ENCODE measurements around the gene FLNB.
"Not testable (repeated sequence)": the region's sequence is repeated elsewhere in the genome, so short reads cannot be mapped to it uniquely, and the experiment has no call there.

Gene FLNB

GRCh38 chr3:58191361-58191991, 183.3 kb downstream of the FLNB start:
- FAIRE-seq (no peak), DNase-seq (ENCODE audit: extremely low spot score, insufficient read length, low read depth) (no peak)

GRCh38 chr3:58192069-58192468, 183.8 kb downstream of the FLNB start:
- no peak for FAIRE-seq

GRCh38 chr3:58193682-58194407, 185.6 kb downstream of the FLNB start:
- FAIRE-seq (no peak), DNase-seq (ENCODE audit: extremely low spot score, insufficient read length, low read depth) (no peak)

More at GRCh38 chr3:58192069-58192468, 183.8 kb downstream of the FLNB start:
- no peak for DNase-seq (ENCODE audit: extremely low spot score, insufficient read length, low read depth)

GRCh38 chr3:58197588-58197987, 189.4 kb downstream of the FLNB start:
- DNase-seq (ENCODE audit: extremely low spot score, insufficient read length, low read depth) (no peak), FAIRE-seq (no peak)

GRCh38 chr3:58198362-58198761, 190.1 kb downstream of the FLNB start:
- DNase-seq (ENCODE audit: extremely low spot score, insufficient read length, low read depth) (no peak), FAIRE-seq (no peak)

- FAIRE-seq: no peak
- no peak for DNase-seq (ENCODE audit: extremely low spot score, insufficient read length, low read depth)
Observed at GRCh38 chr3:58198804-58199203, 190.6 kb downstream of the FLNB start.

GRCh38 chr3:58200121-58200709, 192.0 kb downstream of the FLNB start:
- DNase-seq (ENCODE audit: extremely low spot score, insufficient read length, low read depth) (no peak), FAIRE-seq (peak; percentile 44)

- DNase-seq (ENCODE audit: extremely low spot score, insufficient read length, low read depth): no peak
- FAIRE-seq: peak; percentile 69
Observed at GRCh38 chr3:58200846-58201355, 192.7 kb downstream of the FLNB start.

- not testable (repeated sequence) for FAIRE-seq; DNase-seq (ENCODE audit: extremely low spot score, insufficient read length, low read depth)
Observed at GRCh38 chr3:58201451-58201850, 193.2 kb downstream of the FLNB start.

- FAIRE-seq: peak; percentile 78
Observed at GRCh38 chr3:58202917-58203360, 194.7 kb downstream of the FLNB start.

GRCh38 chr3:58203541-58203940, 195.3 kb downstream of the FLNB start:
- DNase-seq (ENCODE audit: extremely low spot score, insufficient read length, low read depth) (no peak), FAIRE-seq (no peak)

More at GRCh38 chr3:58202917-58203360, 194.7 kb downstream of the FLNB start:
- DNase-seq (ENCODE audit: extremely low spot score, insufficient read length, low read depth): no peak

- DNase-seq (ENCODE audit: extremely low spot score, insufficient read length, low read depth) (no peak), FAIRE-seq (no peak)
Observed at GRCh38 chr3:58204720-58205119, 196.5 kb downstream of the FLNB start.

- FAIRE-seq (no peak), DNase-seq (ENCODE audit: extremely low spot score, insufficient read length, low read depth) (no peak)
Observed at GRCh38 chr3:58205981-58206380, 197.8 kb downstream of the FLNB start.

GRCh38 chr3:58206406-58207011, 198.3 kb downstream of the FLNB start:
- FAIRE-seq: peak; percentile 39

GRCh38 chr3:58207954-58208353, 199.7 kb downstream of the FLNB start:
- FAIRE-seq: peak; percentile 65
- no peak for DNase-seq (ENCODE audit: extremely low spot score, insufficient read length, low read depth)

More at GRCh38 chr3:58206406-58207011, 198.3 kb downstream of the FLNB start:
- no peak for DNase-seq (ENCODE audit: extremely low spot score, insufficient read length, low read depth)

GRCh38 chr3:58209933-58210332, 201.7 kb downstream of the FLNB start:
- DNase-seq (ENCODE audit: extremely low spot score, insufficient read length, low read depth): no peak
- no peak for FAIRE-seq

- FAIRE-seq: no peak
- no peak for DNase-seq (ENCODE audit: extremely low spot score, insufficient read length, low read depth)
Observed at GRCh38 chr3:58210761-58211460, 202.7 kb downstream of the FLNB start, which contains the start of gene DNASE1L3. Gene DNASE1L3, minus strand, starts transcription at chr3:58210972. Its CDS starts 66 bp downstream, at chr3:58210906.

GRCh38 chr3:58214484-58215316, 206.5 kb downstream of the FLNB start:
- DNase-seq (ENCODE audit: extremely low spot score, insufficient read length, low read depth) (peak; percentile 36), FAIRE-seq (peak; percentile 99)
